GM21423 (cell line): ENCODE measurements around the gene DAZAP1.
A peak's percentile ranks its signal among the peaks of the same experiment; 100 is the strongest.

ENCODE experiments used
- ATAC-seq: cut with Tn5 transposase; IDR thresholded peaks from one replicate; pipeline ENCODE4 v1.9.1; 2021; ENCODE audit warnings: mild to moderate bottlenecking, moderate library complexity; ENCODE audit not compliant: unreplicated experiment

Gene DAZAP1

GRCh38 chr19:1407528-1408299, at the start of gene DAZAP1:
Gene DAZAP1, plus strand, starts transcription at chr19:1407586. Its CDS starts 188 bp downstream, at chr19:1407774.
- ATAC-seq: peak; percentile 18

GRCh38 chr19:1360126-1360817, 47.1 kb upstream of the DAZAP1 start:
- ATAC-seq: no peak

- no peak for ATAC-seq
These were observed 46.4 kb upstream of the DAZAP1 start for GRCh38 chr19:1360818-1361461.

GRCh38 chr19:1361601-1362386, 45.6 kb upstream of the DAZAP1 start:
- no peak for ATAC-seq

GRCh38 chr19:1362387-1363257, 44.8 kb upstream of the DAZAP1 start:
- ATAC-seq: no peak

- no peak for ATAC-seq
These were observed 43.8 kb upstream of the DAZAP1 start for GRCh38 chr19:1363599-1363998.

GRCh38 chr19:1364070-1364704, 43.2 kb upstream of the DAZAP1 start:
- ATAC-seq: no peak

- ATAC-seq: no peak
These were observed 41.8 kb upstream of the DAZAP1 start for GRCh38 chr19:1365319-1366269.

GRCh38 chr19:1366296-1366695, 41.1 kb upstream of the DAZAP1 start:
- no peak for ATAC-seq

- ATAC-seq: no peak
These were observed 40.2 kb upstream of the DAZAP1 start for GRCh38 chr19:1366899-1367870.

- no peak for ATAC-seq
These were observed 38.1 kb upstream of the DAZAP1 start for GRCh38 chr19:1369214-1369805.

- no peak for ATAC-seq
These were observed 36.6 kb upstream of the DAZAP1 start for GRCh38 chr19:1370579-1371361.

- ATAC-seq: no peak
These were observed 34.3 kb upstream of the DAZAP1 start for GRCh38 chr19:1373042-1373533.

- no peak for ATAC-seq
These were observed 33.7 kb upstream of the DAZAP1 start for GRCh38 chr19:1373534-1374249.

- no peak for ATAC-seq
These were observed 33.2 kb upstream of the DAZAP1 start for GRCh38 chr19:1374250-1374577.

GRCh38 chr19:1376415-1376805, 31.0 kb upstream of the DAZAP1 start:
- ATAC-seq: no peak
